GM11168 (cell line): ENCODE measurements around the gene SPACA7.
"Not testable (repeated sequence)": the region's sequence is repeated elsewhere in the genome, so short reads cannot be mapped to it uniquely, and the experiment has no call there.

Source experiments
- in situ Hi-C: fragments of 300-500 bp; cut with MboI; formaldehyde crosslinking; loops from one replicate; pipeline ENCODE4 v1.12.0; 2022; ENCODE audit warnings: low sequenced_read_pairs; ENCODE audit not compliant: unreplicated experiment

The SPACA7 gene

DNA sequence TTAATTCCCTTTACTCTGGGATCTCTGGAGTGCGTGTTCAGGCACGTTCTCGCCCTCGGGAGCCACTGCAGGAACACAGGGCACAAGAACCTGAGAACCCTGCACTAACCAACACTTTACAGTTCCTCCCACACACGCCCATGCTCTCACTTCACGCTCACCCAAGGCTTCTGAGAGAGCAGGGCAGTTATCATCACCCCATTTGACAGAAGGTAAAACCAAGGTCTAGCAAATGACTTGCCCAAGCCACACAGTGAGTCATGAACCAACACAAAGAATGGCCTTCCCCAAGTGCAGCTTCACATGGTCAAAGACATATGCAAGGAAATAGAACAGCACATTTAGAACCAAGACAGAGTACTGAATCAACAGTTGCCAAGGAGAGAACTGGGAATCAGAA, 22.2 kb downstream of the SPACA7 start:
- in situ Hi-C loops = loop anchor here (5.0 kb wide), 1 partner anchor 1446 kb away; no protein-coding TSS in a partner anchor

- in situ Hi-C loops = not testable (repeated sequence)
These were observed 33.7 kb downstream of the SPACA7 start for GRCh38 chr13:112409828-112410227.

GRCh38 chr13:112416647-112417046, 40.5 kb downstream of the SPACA7 start:
- in situ Hi-C loops = no loop called here

DNA sequence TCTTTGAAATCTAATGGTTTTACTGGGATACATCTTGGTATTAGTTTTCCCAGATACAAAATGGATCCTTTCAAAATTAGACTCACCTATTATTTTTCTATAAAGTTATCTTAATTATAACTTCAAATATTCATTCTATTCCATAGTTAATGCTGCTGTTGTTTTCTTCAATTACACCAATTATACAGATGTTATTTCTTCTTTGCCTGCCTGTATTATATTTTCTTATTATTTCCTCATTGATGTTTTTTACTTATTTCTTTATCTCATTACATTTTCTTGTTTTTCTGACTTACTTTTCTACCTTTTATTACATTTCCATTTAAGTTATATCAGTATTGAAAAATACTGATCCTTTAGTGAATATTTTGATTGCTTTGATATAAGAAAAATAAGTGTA, 40.9 kb downstream of the SPACA7 start:
- in situ Hi-C loops = no loop called here

GRCh38 chr13:112424098-112424497, 47.9 kb downstream of the SPACA7 start:
- in situ Hi-C loops = no loop called here

DNA sequence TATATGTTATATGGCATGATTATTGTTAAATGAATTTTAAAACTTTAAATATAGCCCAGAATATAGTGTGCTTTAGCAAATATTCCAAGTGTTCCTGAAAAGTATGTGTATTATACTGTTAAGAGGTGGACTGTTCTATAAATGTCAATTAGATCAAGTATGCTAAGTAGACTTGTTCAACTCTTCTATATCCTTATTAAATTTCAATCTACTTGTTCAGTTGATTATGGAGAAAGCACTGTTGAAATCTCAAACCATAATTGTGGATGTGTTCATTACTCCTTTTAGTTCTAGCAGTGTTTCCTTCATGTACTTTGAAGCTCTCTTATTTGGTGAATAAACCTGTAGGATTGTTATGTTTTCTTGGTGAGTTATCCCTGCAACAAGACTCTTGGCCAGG, 52.5 kb downstream of the SPACA7 start:
- in situ Hi-C loops = no loop called here

GRCh38 chr13:112431734-112432133, 55.6 kb downstream of the SPACA7 start:
- in situ Hi-C loops = no loop called here

GRCh38 chr13:112432734-112433133, 56.6 kb downstream of the SPACA7 start:
- in situ Hi-C loops = not testable (repeated sequence)

GRCh38 chr13:112433517-112433916, 57.4 kb downstream of the SPACA7 start:
- in situ Hi-C loops = not testable (repeated sequence)

- in situ Hi-C loops = no loop called here
These were observed 57.9 kb downstream of the SPACA7 start for GRCh38 chr13:112434032-112434431.

DNA sequence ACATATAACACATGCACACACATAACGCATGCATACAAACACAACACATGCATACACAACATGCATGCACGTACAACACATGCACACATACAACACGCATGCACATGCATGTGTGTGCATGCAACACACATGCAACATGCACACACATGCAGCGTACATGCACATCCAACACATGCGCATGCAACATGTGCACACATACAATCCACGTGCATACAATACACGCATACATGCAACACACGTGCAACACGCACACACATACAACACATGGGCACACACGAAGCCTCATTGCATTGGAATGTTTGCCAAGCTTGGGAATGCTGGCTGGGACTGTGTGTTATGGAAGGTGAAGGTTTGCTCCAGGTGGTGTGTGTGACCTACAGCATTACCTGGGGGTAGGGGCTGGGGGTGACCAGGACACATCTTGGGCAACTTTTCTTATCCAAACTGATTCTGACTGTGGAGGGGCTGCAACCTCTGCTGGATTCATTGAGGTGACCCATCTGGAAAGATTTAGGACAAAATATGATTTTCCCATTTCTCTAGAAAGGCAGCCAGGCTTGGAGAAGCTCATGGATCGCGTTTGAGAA, 58.9 kb downstream of the SPACA7 start:
- in situ Hi-C loops = no loop called here

- in situ Hi-C loops = no loop called here
These were observed 59.8 kb downstream of the SPACA7 start for GRCh38 chr13:112435973-112436372.

DNA sequence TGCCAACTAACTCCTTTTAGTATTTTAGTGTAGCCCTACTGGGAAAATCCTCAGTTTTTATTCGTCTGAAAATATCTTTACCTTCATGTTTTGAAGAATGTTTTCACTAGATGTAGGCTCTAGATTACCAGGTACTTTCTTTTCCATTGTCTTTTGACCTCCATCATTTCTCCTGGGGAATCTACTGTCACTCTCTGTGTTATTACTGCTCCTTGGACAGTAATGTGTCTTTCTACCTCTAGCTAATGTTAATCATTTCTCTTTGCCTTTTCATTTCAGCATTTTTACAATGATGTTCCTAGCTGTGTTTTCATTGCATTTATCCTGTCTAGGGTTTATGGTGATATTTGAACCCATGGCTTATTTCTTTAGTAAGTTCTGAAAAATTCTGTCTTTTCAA, 61.9 kb downstream of the SPACA7 start:
- in situ Hi-C loops = no loop called here

DNA sequence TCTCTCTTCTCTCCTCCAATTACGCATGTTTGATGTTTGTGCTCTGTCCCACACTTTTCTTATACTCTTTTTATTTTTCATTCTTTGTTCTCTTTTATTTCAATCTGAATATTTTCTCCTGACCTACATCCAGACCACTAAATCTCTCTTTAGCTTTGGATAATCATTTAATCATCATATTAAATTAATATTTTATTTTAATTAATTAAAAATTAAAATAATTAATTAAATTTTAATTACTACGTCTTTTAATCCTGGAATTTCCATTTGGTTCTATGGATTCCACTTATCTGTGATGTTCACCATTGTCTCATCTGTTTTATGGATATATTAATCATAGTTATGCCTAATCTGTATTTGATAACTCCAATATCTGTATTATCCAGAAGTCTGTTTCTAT, 62.4 kb downstream of the SPACA7 start:
- in situ Hi-C loops = no loop called here

- in situ Hi-C loops = loop anchor here (10.0 kb wide), 1 partner anchor 966 kb away; no protein-coding TSS in a partner anchor
These were observed 65.1 kb downstream of the SPACA7 start for GRCh38 chr13:112441226-112441625.

DNA sequence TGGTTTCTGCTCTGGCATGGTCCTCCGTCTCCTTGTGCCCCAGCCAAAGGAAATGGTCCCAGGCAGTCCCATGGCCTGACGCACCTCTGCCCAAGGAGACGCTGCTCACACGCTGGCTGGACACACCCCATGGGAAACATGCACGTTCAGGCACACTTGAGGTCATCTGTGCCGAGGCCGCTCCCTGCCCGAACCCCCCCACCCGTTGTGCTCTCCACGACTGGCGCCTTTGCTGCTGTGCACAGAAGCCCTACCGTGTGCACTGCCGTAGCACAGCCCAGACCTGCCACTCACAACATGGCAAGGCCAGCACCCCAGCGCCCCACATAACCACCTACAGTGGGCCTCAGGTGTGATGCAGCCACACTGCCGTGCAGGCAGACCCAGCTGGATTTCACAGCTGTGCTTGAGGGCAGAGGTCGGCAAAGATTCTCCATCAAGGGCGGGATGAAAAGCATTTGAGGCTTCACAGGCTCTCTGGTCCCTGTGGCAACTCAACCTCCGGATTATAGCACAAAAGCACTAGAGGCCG, 65.7 kb downstream of the SPACA7 start:
- in situ Hi-C loops = loop anchor here (10.0 kb wide), 1 partner anchor 967 kb away; no protein-coding TSS in a partner anchor

- in situ Hi-C loops = loop anchor here (10.0 kb wide), 1 partner anchor 968 kb away; no protein-coding TSS in a partner anchor
These were observed 66.4 kb downstream of the SPACA7 start for GRCh38 chr13:112442483-112443090.

GRCh38 chr13:112443191-112443994, 67.2 kb downstream of the SPACA7 start:
- in situ Hi-C loops = loop anchor here (10.0 kb wide), 1 partner anchor 969 kb away; no protein-coding TSS in a partner anchor

DNA sequence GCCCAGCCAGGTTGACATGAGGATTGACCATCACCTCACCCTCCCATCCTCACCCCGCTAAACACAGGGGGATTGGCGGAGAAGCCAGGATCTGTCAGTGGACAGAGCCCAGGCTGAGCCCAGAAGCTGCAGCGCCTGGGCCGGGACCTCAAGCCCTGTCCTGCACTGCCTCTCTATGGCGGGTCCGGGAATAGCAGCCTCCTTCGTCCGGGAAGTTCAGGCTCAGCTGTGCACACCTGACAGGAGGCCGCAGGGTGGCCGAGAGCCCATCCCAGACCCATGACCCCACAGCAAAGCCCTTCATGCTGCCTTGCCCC, 67.8 kb downstream of the SPACA7 start:
- in situ Hi-C loops = loop anchor here (10.0 kb wide), 1 partner anchor 969 kb away; no protein-coding TSS in a partner anchor

- in situ Hi-C loops = loop anchor here (10.0 kb wide), 1 partner anchor 970 kb away; no protein-coding TSS in a partner anchor
These were observed 68.6 kb downstream of the SPACA7 start for GRCh38 chr13:112444416-112445399.
